Kidney capillary endothelial cell (primary cell): ENCODE data around the gene MR1.
"Not testable (repeated sequence)": the region's sequence is repeated elsewhere in the genome, so short reads cannot be mapped to it uniquely, and the experiment has no call there.

Source experiments
- DNase-seq: peaks from one replicate; pipeline ENCODE4 v3.0.0-alpha.2; 2018; ENCODE audit warnings: low spot score

The MR1 gene

GRCh38 chr1:181032535-181032934 is 1.2 kb upstream of the MR1 start:
- DNase-seq: no peak

- no peak for DNase-seq
These were observed 520 bp upstream of the MR1 start for GRCh38 chr1:181033128-181033798.

GRCh38 chr1:181035210-181035609 is 1.4 kb downstream of the MR1 start:
- not testable (repeated sequence) for DNase-seq

GRCh38 chr1:181036107-181036836 is 2.5 kb downstream of the MR1 start:
- no peak for DNase-seq

- DNase-seq: no peak
These were observed 3.6 kb downstream of the MR1 start for GRCh38 chr1:181037386-181037785.

GRCh38 chr1:181038399-181038873 is 4.7 kb downstream of the MR1 start:
- DNase-seq: peak; percentile 69

- no peak for DNase-seq
These were observed 6.6 kb downstream of the MR1 start for GRCh38 chr1:181040284-181040865.

- no peak for DNase-seq
These were observed 9.5 kb downstream of the MR1 start for GRCh38 chr1:181043025-181043888.

GRCh38 chr1:181044449-181044966 is 10.7 kb downstream of the MR1 start:
- no peak for DNase-seq

GRCh38 chr1:181045946-181046345 is 12.2 kb downstream of the MR1 start:
- DNase-seq: not testable (repeated sequence)

GRCh38 chr1:181049378-181049777 is 15.6 kb downstream of the MR1 start:
- DNase-seq: no peak

GRCh38 chr1:181050922-181051321 is 17.1 kb downstream of the MR1 start:
- DNase-seq: no peak

- no peak for DNase-seq
These were observed 22.8 kb downstream of the MR1 start for GRCh38 chr1:181056560-181056959.

GRCh38 chr1:181057079-181057478 is 23.3 kb downstream of the MR1 start:
- no peak for DNase-seq

- no peak for DNase-seq
These were observed 25.7 kb downstream of the MR1 start for GRCh38 chr1:181059435-181059834.

GRCh38 chr1:181060066-181060465 is 26.3 kb downstream of the MR1 start:
- DNase-seq: no peak

- DNase-seq: not testable (repeated sequence)
These were observed 27.2 kb downstream of the MR1 start for GRCh38 chr1:181060947-181061346.

- no peak for DNase-seq
These were observed 27.7 kb downstream of the MR1 start for GRCh38 chr1:181061487-181061886.

GRCh38 chr1:181061891-181062835 is 28.4 kb downstream of the MR1 start:
- no peak for DNase-seq

GRCh38 chr1:181062836-181063428 is 29.1 kb downstream of the MR1 start:
- DNase-seq: no peak
